H1 (cell line): Measurements from ENCODE around the gene TRPM1. TPM values are rescaled to one million over a fixed set of nuclear protein-coding genes. Genes with fewer than 3 reads are reported as not detected.

Experiments used
- CTCF ChIA-PET: fragments of 300-600 bp; sonication (Branson Sonifier 250); formaldehyde crosslinking; loops from one replicate; lab custom pipeline; 2021; ENCODE audit not compliant: partially characterized antibody; lab: Charles Lee
- POLR2A ChIA-PET: fragments of 300-600 bp; sonication (Branson Sonifier 250); formaldehyde crosslinking; loops from one replicate; lab custom pipeline; 2021; ENCODE audit warnings: inconsistent platforms; ENCODE audit not compliant: partially characterized antibody; lab: Charles Lee
- DNase-seq, 2 experiments: peaks; one replicate each; pipeline versions ENCODE4 v3.0.0 to v3.0.0-alpha.2; 2010 to 2022; ENCODE audit warnings: low spot score in 2 of 2, low read depth in 1 of 2, mixed read lengths in 1 of 2
- FAIRE-seq: peaks from 2 replicates; lab custom pipeline; 2011; peaks lifted over from hg19 to GRCh38; lab: Jason Lieb, UNC
- H2AFZ ChIP-seq: 2 replicates; pipeline ENCODE4 v1.8.1; 2012; ENCODE audit warnings: low read length, inconsistent platforms
- H2AK5ac ChIP-seq: 2 replicates; pipeline ENCODE4 v1.6.1; 2013; ENCODE audit warnings: low read depth, low read length
- H2BK120ac ChIP-seq: replicated peaks from 2 replicates; pipeline ENCODE3; 2013; ENCODE audit warnings: low read depth, low read length, inconsistent platforms
- H2BK12ac ChIP-seq: 2 replicates; pipeline ENCODE4 v1.6.1; 2013; ENCODE audit warnings: low read depth, low read length
- H2BK15ac ChIP-seq: 2 replicates; pipeline ENCODE4 v1.6.1; 2013; ENCODE audit warnings: low read length
- H2BK20ac ChIP-seq: 2 replicates; pipeline ENCODE4 v1.6.1; 2013; ENCODE audit warnings: low read length
- H2BK5ac ChIP-seq: 2 replicates; pipeline ENCODE4 v1.6.1; 2013; ENCODE audit warnings: low read depth, low read length
- H3K14ac ChIP-seq: 2 replicates; pipeline ENCODE4 v1.6.1; 2013; ENCODE audit warnings: inconsistent platforms; ENCODE audit not compliant: insufficient read length
- H3K18ac ChIP-seq: 2 replicates; pipeline ENCODE4 v1.6.1; 2013; ENCODE audit warnings: low read length; ENCODE audit errors: extremely low read depth
- H3K23ac ChIP-seq: 2 replicates; pipeline ENCODE4 v1.6.1; 2013; ENCODE audit warnings: inconsistent platforms; ENCODE audit not compliant: insufficient read length
- H3K23me2 ChIP-seq: 2 replicates; pipeline ENCODE4 v1.6.1; 2013; ENCODE audit warnings: low read depth, low read length
- H3K27ac ChIP-seq: 2 replicates; pipeline ENCODE4 v1.6.1; 2011; ENCODE audit warnings: low read depth, low read length, inconsistent platforms
- H3K27me3 ChIP-seq, 4 experiments: replicated peaks in 1 of 4; 1 replicate in 1 of 4; 2 replicates in 3 of 4; pipeline versions ENCODE4 v1.6.1 to v1.8.1; 2011 to 2013; ENCODE audit warnings: low read length in 3 of 4, mild to moderate bottlenecking in 3 of 4, inconsistent platforms in 2 of 4, mixed read lengths in 2 of 4, moderate library complexity in 1 of 4; ENCODE audit not compliant: control insufficient read depth in 3 of 4, insufficient read depth in 3 of 4; ENCODE audit errors: extremely low read depth in 1 of 4
- H3K36me3 ChIP-seq, 4 experiments: 2 replicates each; pipeline versions ENCODE4 v1.6.1 to v1.8.1; 2011 to 2013; ENCODE audit warnings: mild to moderate bottlenecking in 4 of 4, low read length in 3 of 4, moderate library complexity in 2 of 4, control low read depth in 1 of 4, inconsistent platforms in 1 of 4; ENCODE audit not compliant: insufficient read depth in 4 of 4, control insufficient read depth in 2 of 4
- H3K4ac ChIP-seq: replicated peaks from 2 replicates; pipeline ENCODE3; 2013; ENCODE audit warnings: low read length, low read depth, mixed read lengths, inconsistent platforms; ENCODE audit not compliant: insufficient read length
- H3K4me1 ChIP-seq, 4 experiments: replicated peaks in 1 of 4; 1 replicate in 1 of 4; 2 replicates in 3 of 4; pipeline versions ENCODE4 v1.6.1 to v1.8.1; 2011 to 2013; ENCODE audit warnings: low read length in 3 of 4, inconsistent platforms in 2 of 4, mixed read lengths in 1 of 4; ENCODE audit not compliant: insufficient read depth in 4 of 4, control insufficient read depth in 3 of 4
- H3K4me2 ChIP-seq, 2 experiments: 2 replicates each; pipeline versions ENCODE4 v1.6.1 to v1.8.1; 2011 to 2013; ENCODE audit warnings: low read depth in 2 of 2, low read length in 2 of 2, control low read depth in 1 of 2, inconsistent platforms in 1 of 2, mild to moderate bottlenecking in 1 of 2; ENCODE audit not compliant: insufficient read depth in 1 of 2
- H3K4me3 ChIP-seq, 4 experiments: fragments of 200-600, 300-600 bp in 1 of 4; sonication (generic), shearing (Covaris generic), sonication (Bioruptor Twin) in 1 of 4; 2 replicates each; pipeline versions ENCODE4 v1.5.1 to v1.8.1; 2011 to 2016; ENCODE audit warnings: low read length in 4 of 4, low read depth in 3 of 4, control low read depth in 2 of 4, inconsistent platforms in 2 of 4, mild to moderate bottlenecking in 2 of 4, mixed read lengths in 1 of 4, moderate library complexity in 1 of 4; ENCODE audit not compliant: insufficient read depth in 2 of 4; ENCODE audit errors: extremely low read depth in 1 of 4
- H3K56ac ChIP-seq: replicated peaks from 2 replicates; pipeline ENCODE3; 2013; ENCODE audit warnings: low read depth, mild to moderate bottlenecking, mixed read lengths, low read length, inconsistent platforms; ENCODE audit not compliant: insufficient read length
- H3K79me1 ChIP-seq: 2 replicates; pipeline ENCODE4 v1.6.1; 2013; ENCODE audit warnings: low read depth, low read length, control low read depth
- H3K79me2 ChIP-seq, 2 experiments: 2 replicates each; pipeline versions ENCODE4 v1.6.1 to v1.8.1; 2012 to 2013; ENCODE audit warnings: low read length in 2 of 2, mild to moderate bottlenecking in 2 of 2, inconsistent platforms in 1 of 2; ENCODE audit not compliant: insufficient read depth in 2 of 2, control insufficient read depth in 1 of 2
- H3K9ac ChIP-seq, 4 experiments: replicated peaks in 1 of 4; 1 replicate in 1 of 4; 2 replicates in 3 of 4; pipeline versions ENCODE4 v1.6.1 to v1.8.1; 2011 to 2013; ENCODE audit warnings: low read depth in 3 of 4, low read length in 3 of 4, control low read depth in 2 of 4, mild to moderate bottlenecking in 2 of 4, moderate library complexity in 2 of 4, inconsistent platforms in 1 of 4; ENCODE audit errors: extremely low read depth in 1 of 4
- H3K9me3 ChIP-seq, 2 experiments: 2 replicates each; pipeline versions ENCODE4 v1.6.1 to v1.8.1; 2012 to 2013; ENCODE audit warnings: mild to moderate bottlenecking in 2 of 2, moderate library complexity in 2 of 2, control low read depth in 1 of 2, inconsistent platforms in 1 of 2, low read depth in 1 of 2, low read length in 1 of 2, mixed read lengths in 1 of 2; ENCODE audit not compliant: insufficient read depth in 2 of 2
- H4K20me1 ChIP-seq, 2 experiments: replicated peaks in 1 of 2; 2 replicates each; pipeline versions ENCODE3 to v1.8.1; 2011 to 2013; ENCODE audit warnings: inconsistent platforms in 2 of 2, low read length in 2 of 2, mild to moderate bottlenecking in 1 of 2; ENCODE audit not compliant: insufficient read depth in 2 of 2, control insufficient read depth in 1 of 2
- H4K5ac ChIP-seq: 2 replicates; pipeline ENCODE4 v1.6.1; 2013; ENCODE audit warnings: low read length, low read depth, mixed read lengths, inconsistent platforms; ENCODE audit not compliant: insufficient read length
- H4K8ac ChIP-seq: 2 replicates; pipeline ENCODE4 v1.8.0; 2013; ENCODE audit warnings: mild to moderate bottlenecking, moderate library complexity, low read length, inconsistent platforms; ENCODE audit not compliant: insufficient read depth; ENCODE audit errors: extremely low read depth
- H4K91ac ChIP-seq: replicated peaks from 2 replicates; pipeline ENCODE3; 2013; ENCODE audit warnings: low read length, mixed read lengths, inconsistent platforms; ENCODE audit not compliant: insufficient read length
- JUN ChIP-seq: IDR thresholded peaks from 2 replicates; pipeline ENCODE4 v1.6.1; 2011; ENCODE audit warnings: low read depth, mild to moderate bottlenecking, improper control_type of control experiment, low read length
- JUND ChIP-seq: IDR thresholded peaks from 2 replicates; pipeline ENCODE4 v1.6.1; 2011; ENCODE audit warnings: mild to moderate bottlenecking, improper control_type of control experiment, low read length
- RBBP5 ChIP-seq: IDR thresholded peaks from 2 replicates; pipeline ENCODE4 v1.7.1; 2012; ENCODE audit warnings: low read depth, mild to moderate bottlenecking, inconsistent platforms, low read length, moderate library complexity, borderline replicate concordance
- SAP30 ChIP-seq: fragments of 300-600 bp; sonication (generic); IDR thresholded peaks from 2 replicates; pipeline ENCODE4 v1.7.1; 2012; ENCODE audit warnings: low read length, moderate library complexity, mild to moderate bottlenecking, inconsistent platforms; ENCODE audit not compliant: insufficient read depth, insufficient replicate concordance
- SIRT6 ChIP-seq: IDR thresholded peaks from one replicate; pipeline ENCODE4 v1.7.1; 2012; ENCODE audit warnings: low read length, inconsistent platforms
- SRF ChIP-seq: IDR thresholded peaks from 2 replicates; pipeline ENCODE4 v1.6.1; 2011; ENCODE audit warnings: mild to moderate bottlenecking, low read depth, low read length, moderate library complexity
- SUZ12 ChIP-seq: fragments of 200-600 bp; sonication (generic); IDR thresholded peaks from 2 replicates; pipeline ENCODE4 v1.6.1; 2012; ENCODE audit warnings: mild to moderate bottlenecking, inconsistent platforms, low read length, moderate library complexity, mixed read lengths
- YY1 ChIP-seq: IDR thresholded peaks from 2 replicates; pipeline ENCODE4 v1.6.1; 2011; ENCODE audit warnings: low read depth, mild to moderate bottlenecking, low read length
- WGBS, 2 experiments: shearing (Covaris generic) in 1 of 2; methylation state at CpG; one replicate each; pipeline versions ENCODE4 v1.1.6 to v1.1.7; 2013 to 2015; ENCODE audit warnings: low lambda C conversion rate in 2 of 2, mixed read lengths in 2 of 2, inconsistent platforms in 1 of 2, low coverage in 1 of 2, missing lambda C conversion rate in 1 of 2; ENCODE audit not compliant: insufficient replicate concordance in 2 of 2, insufficient coverage in 1 of 2, insufficient read length in 1 of 2; ENCODE audit errors: extremely low coverage in 1 of 2, missing lambda C conversion rate in 1 of 2; 5-methylcytosine and 5-hydroxymethylcytosine counted together
- polyA plus RNA-seq, 7 experiments: library from polyadenylated mRNA; depleted of rRNA in 3 of 7; stranded (reverse) in 5 of 7; unstranded in 2 of 7; fragments of >200 nt in 5 of 7; fragments of 200-250 nt in 2 of 7; gene quantifications; 1 replicate in 5 of 7; 2 replicates in 1 of 7; 4 replicates in 1 of 7; pipeline versions ENCODE4 v1.2.1 to v1.2.3, GENCODE V29; 2011 to 2013; ENCODE audit warnings: missing spikeins in 2 of 7, mixed read lengths in 2 of 7
- total RNA-seq: library from RNA; stranded (reverse); fragmentation: NEBNext Ultra II Directional; extraction: Animal tissue kit (Norgen Biotek cat#: 25700); gene quantifications from 2 replicates; pipeline ENCODE4 v1.2.1, GENCODE V29; 2021
- TF ChIP-seq, protein P1 (sequence below): IDR thresholded peaks from 2 replicates; pipeline ENCODE4 v1.6.1; 2011; ENCODE audit warnings: low read length, improper control_type of control experiment
- TF ChIP-seq, protein P2 (sequence below): IDR thresholded peaks from 2 replicates; pipeline ENCODE4 v1.6.1; 2012; ENCODE audit warnings: inconsistent platforms

Gene TRPM1
- total and polyA plus RNA-seq, 2 of the 8 experiments (the other 6 are each of a cell fraction or from before 2014, with no cell fraction given), result 0.05 TPM; not detected in 1

DNA sequence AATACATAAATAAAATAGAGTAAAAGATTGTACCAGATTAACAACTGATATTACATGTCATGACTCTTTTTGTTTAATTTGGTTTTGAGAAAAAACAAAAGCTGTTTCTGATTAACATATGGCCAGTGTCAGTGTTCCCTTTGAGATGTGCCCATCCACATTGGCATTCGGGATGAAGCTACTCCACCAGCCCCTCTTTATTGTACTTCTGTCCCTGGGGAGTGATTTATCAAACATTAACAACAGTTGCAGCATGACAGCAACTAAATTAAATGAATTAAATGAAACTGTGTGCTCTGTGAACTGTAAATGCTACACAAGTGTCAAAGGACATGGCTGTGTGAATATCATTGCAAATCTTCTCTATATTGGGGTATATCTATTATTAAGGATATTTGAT lies 84.2 kb downstream of the TRPM1 start:
- FAIRE-seq (no peak), DNase-seq (no peak)
- Histone ChIP-seq H3K4me3 (no peak overlapping the region), H3K14ac (no peak overlapping the region), H2BK120ac (no peak overlapping the region), H2AFZ (no peak overlapping the region), H4K8ac (no peak overlapping the region), H4K20me1 (no peaks in the 10 kb centered on the region), H3K23me2 (no peaks in the 10 kb centered on the region), H2BK20ac (no peak overlapping the region), H3K27ac (no peak overlapping the region), H3K56ac (no peak overlapping the region), H2AK5ac (no peak overlapping the region), H2BK15ac (no peak overlapping the region), H3K79me1 (no peaks in the 10 kb centered on the region), H3K23ac (no peak overlapping the region), H2BK12ac (no peak overlapping the region), H3K4me2 (no peak overlapping the region), H4K91ac (no peak overlapping the region), H2BK5ac (no peak overlapping the region), H3K27me3 (no peaks in the 10 kb centered on the region), H4K5ac (no peak overlapping the region), H3K4me1 (peaks cover 0 to 9% (median 1%) of the 10 kb centered on the region in 4 experiments; a peak in 2 of 7 replicates), H3K36me3 (no peaks in the 10 kb centered on the region), H3K4ac (no peak overlapping the region), H3K9ac (no peak overlapping the region), H3K18ac (no peak overlapping the region), H3K9me3 (peaks cover 5 to 7% of the 10 kb centered on the region in 2 experiments; a peak in 2 of 4 replicates), H3K79me2 (no peaks in the 10 kb centered on the region)
- WGBS, 2 experiments, result 85% methylated on average over 1 of the region's 1 CpG; no CpG with 5 or more reads in 1 of the 2 experiments
- ChIA-PET POLR2A (interaction anchor here (0.7 kb wide), 1 partner anchor 25 kb away, joined by 3 read pairs; no protein-coding TSS in a partner anchor), CTCF (interaction anchor here (0.9 to 3.1 kb wide), 2 partner anchors 13 to 112 kb away, joined by 3 to 9 read pairs; no protein-coding TSS in a partner anchor)
- TF ChIP-seq, protein P1, sequence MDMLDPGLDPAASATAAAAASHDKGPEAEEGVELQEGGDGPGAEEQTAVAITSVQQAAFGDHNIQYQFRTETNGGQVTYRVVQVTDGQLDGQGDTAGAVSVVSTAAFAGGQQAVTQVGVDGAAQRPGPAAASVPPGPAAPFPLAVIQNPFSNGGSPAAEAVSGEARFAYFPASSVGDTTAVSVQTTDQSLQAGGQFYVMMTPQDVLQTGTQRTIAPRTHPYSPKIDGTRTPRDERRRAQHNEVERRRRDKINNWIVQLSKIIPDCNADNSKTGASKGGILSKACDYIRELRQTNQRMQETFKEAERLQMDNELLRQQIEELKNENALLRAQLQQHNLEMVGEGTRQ, result no peak
- no peak for TF ChIP-seq SUZ12
- TF ChIP-seq SRF, result no peak
- TF ChIP-seq RBBP5, result no peak
- TF ChIP-seq, protein P2, sequence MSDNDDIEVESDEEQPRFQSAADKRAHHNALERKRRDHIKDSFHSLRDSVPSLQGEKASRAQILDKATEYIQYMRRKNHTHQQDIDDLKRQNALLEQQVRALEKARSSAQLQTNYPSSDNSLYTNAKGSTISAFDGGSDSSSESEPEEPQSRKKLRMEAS, result no peak
- TF ChIP-seq JUN, result no peak
- no peak for TF ChIP-seq SAP30
- TF ChIP-seq YY1, result no peak
- TF ChIP-seq SIRT6, result no peak
- no peak for TF ChIP-seq JUND
